ENCODE measurements around the gene SPTBN5.
A peak's percentile ranks its signal among the peaks of the same experiment; 100 is the strongest.

SPTBN5 gene

DNA sequence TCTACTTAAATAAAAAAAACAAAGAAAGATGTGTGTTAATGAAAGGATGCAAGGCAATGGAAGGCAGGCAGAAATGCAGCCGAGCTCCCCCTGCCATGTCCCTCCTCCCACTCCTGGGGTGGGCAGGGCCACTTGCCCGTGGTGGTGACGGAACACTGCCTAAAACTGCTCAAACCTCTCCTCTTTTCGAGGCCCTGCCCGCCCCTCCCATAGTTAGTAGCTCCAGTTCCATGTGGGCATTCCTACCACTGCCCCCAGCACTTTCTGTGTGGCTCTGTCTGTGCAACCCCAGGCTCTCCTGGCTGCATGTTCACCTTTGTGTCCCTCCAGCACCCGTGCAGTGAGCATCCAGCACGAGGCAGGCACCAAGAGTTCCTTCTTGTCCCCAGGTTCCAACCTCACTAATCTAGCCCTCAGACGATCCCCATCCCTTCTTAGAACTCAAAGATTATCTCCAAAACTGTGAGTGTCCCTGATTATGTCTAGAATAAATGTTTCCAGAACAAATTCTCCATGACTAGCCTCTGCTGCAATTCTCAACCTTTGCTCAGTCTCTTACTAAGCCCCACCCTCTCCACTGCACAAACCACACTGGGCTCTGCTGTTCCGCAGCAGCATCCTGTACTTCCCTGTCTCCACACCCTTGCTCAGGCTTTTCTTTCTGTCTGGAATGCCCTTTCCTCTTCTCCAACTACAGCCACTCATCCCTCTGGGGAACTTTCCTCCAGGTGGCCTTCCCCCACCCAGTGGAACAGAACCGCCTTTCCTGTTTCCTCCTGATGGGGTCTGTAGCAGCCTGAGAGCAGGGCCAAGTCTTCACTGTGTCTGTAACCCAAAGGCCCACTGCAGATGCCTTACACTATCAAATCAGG, 32.6 kb upstream of the SPTBN5 start:
- no peak for DNase-seq

GRCh38 chr15:41925086-41925608, 31.3 kb upstream of the SPTBN5 start:
- DNase-seq = no peak

GRCh38 chr15:41923401-41923997, 29.6 kb upstream of the SPTBN5 start:
- DNase-seq = no peak

DNA sequence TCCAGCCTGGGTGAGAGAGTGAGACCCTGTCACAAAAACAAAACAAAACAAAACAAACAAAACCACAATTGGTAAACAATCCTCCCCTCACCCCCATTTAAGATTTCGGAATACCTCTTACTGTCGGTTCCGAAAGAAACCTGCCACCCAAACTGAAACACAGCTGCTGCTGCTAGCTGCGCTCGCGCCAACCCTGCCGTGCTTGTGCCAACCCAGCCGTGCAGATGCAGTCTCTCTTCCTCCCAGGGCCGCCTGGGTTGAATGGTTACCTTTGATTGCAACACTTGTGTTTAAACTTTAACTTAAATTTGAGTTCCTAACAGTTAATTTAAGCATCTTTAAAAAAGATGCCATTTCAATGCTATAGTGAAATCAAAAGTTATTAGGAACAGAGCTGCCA, 28.5 kb upstream of the SPTBN5 start:
- no peak for DNase-seq

- DNase-seq = no peak
Measured at GRCh38 chr15:41921639-41922038, 27.8 kb upstream of the SPTBN5 start.

GRCh38 chr15:41921167-41921566, 27.3 kb upstream of the SPTBN5 start:
- DNase-seq = no peak

GRCh38 chr15:41919954-41920538, 26.2 kb upstream of the SPTBN5 start:
- no peak for DNase-seq

DNA sequence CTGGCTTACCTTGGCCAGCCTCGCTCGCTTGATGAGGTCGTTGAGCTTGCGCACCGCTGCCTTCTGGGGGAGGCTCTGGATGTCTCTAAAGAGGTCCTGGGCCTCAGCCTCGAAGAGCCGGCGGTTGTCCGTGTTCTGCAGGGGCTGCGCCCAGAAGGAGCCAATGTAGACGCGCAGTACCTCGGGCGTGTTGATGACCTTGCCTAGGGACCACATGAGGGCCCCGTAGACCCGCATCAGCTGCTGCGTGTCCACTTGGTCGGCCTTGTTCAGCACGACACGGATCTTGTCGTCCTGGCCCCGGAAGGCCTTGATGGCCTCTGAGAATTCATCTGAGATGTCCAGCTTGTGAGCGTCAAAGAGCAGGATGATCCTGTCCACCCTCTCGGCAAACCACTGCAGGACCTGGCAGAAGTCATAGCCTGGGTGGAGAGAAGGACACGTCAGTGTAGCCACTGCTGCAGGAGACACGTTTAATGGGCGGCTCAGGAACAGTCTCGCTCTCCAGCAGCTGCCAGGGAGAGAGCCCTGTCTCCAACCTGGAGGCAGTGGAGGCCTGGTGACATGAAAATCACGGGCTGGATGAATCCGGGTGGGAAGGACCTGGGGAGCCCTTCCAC, 25.5 kb upstream of the SPTBN5 start:
- no peak for DNase-seq

GRCh38 chr15:41918506-41919126, 24.8 kb upstream of the SPTBN5 start:
- no peak for DNase-seq

GRCh38 chr15:41917767-41918430, 24.0 kb upstream of the SPTBN5 start:
- peak in 3 of 14 donors; percentile 10 to 30 (median 17) for DNase-seq

- no peak for DNase-seq
Measured at GRCh38 chr15:41915255-41915994, 21.6 kb upstream of the SPTBN5 start.

GRCh38 chr15:41914411-41914810, 20.6 kb upstream of the SPTBN5 start:
- DNase-seq = no peak

DNA sequence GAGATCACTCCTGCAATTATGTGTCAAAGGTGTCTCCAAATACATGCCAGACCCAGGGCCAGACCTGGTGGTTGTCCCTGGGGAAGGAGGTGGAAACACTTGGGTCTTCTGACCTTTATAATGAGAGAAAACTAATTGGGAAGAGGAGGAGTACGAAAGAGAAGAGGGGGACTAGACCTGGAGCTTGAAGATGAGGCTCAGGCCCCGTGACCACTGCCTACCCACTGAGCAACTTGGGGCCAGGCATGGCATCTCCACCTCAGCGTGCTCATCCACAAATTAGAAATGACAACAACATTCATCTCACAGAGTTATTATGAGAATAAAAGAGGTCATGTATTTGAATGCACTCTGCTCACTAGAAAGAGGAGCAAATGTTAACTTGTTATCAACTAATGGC, 19.4 kb upstream of the SPTBN5 start:
- no peak for DNase-seq

DNA sequence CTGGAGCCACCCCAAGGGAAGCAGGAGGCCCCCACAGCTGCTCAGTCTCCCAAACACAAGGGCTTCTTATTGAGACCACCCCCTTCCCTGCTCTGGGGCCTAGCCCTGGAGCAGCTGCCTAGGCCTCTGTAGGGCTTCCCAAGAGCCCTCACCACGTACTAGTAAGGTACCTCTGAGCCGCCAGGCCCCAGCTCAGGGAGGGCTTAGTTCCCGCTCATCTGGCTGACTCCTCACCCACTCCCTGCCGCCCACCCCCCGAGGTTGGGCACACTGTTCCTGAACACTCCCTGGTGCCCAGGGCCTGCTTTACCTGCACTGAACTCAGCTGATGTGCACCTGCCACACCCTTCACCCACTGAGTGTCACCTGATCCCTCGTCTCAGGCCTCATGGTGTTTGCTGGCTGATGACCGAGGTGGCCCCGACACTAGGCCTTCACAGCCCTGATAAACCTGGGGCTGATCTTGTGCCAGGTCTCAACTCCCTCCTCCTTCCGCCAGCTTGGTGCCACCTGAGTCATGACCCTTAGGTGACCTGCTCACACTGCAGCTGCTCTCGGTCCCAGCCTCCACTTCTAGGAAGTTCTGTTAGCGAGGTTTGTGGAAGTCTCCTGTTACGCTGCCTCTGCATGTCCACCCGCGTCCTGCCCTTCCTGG, 18.0 kb upstream of the SPTBN5 start:
- no peak for DNase-seq

DNA sequence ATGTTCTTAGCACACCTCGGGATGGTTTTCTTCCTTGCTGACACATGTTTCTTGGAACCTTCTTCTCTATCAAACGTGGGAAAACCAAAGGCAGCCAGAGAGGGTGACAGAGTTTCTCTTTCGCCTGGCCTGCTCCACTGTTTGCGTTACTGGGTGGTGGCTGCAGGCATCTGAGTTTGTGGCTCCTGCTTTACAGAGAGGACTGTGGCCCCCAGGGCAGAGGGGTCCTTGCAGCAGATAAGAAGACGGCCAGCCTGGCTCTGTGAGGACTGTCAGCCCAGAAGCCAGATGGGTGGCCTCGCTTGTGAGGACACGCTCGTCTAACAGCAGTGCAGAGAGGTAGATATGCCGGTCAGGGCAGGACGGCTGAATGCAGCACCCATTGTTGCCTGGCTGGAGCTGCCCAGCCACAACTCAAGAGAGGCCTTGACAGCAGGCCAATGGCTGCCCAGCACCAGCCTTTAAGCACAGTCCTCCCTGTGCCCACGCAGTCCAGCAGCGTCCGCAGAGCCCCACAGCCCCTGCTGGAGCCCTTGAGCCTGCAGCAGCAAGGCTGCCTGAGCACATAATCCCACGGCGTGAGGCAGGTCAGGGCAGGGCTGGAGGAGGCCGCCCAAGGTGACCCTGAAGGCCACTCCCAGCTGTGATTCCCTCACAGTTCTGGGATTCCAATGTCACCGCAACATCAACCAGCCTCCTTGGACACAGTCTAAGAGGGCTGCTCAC, 15.0 kb upstream of the SPTBN5 start:
- DNase-seq = no peak

DNA sequence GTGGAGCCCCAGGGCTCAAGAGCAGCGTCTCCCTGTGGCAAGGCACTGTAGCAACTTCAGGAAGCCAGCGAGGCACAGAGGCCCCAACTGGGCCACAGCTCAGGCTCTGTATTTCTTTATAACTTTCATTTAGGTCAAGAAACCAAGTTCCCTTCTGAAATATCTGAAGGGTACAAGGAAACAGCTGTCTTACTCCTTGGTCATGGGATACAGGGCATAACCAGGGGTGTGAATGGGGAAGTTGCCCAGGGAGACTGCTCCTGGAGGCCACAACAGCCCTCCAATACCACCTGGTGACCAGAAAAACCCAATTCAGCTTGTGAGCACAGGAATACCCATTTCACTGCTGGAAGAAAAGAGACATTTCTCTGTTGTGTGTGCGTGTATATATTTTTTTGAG, 13.3 kb upstream of the SPTBN5 start:
- DNase-seq = no peak

- DNase-seq = no peak
Measured at GRCh38 chr15:41906608-41907007, 12.8 kb upstream of the SPTBN5 start.

DNA sequence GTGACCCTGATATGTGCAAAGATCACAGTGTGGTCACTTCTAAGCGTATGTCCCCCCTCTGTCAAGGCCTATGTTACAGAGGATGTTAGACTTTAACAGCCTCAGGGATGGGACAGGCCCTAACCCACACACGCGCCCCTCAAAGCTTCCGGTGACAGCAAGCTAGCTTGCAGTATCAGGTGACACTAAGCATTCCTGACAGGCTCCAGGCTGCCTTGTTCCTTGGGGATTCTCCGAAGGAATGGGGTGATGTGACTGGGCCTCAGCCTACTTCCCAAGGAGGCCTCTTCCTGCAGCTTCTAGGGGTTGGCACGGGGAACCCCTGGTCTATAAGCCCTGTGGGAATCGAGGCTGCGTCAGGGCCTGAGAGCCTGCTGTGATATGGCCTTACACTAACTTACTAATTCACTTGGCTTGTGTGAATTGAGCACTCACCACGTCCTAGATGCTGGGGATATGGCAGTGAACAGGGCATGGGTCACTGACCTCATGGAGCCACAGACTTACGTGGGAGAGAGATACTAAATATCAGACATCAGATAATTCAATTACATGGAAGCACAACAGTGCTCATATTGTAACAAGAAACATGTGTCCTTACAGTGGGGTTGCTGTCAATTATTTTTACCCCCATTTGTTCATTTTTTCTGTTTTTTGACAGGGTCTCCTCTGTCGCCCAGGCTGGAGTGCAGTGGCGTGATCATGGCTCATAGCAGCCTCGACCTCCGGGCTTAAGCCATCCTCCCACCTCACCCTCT, 11.4 kb upstream of the SPTBN5 start:
- DNase-seq = no peak

GRCh38 chr15:41904541-41905005, 10.7 kb upstream of the SPTBN5 start:
- DNase-seq = peak in 11 of 14 donors; percentile 11 to 84 (median 43)

Measured in C1 segment of cervical spinal cord (tissue), 14 donors.